Lower leg skin (tissue), 4 donors: Measurements from ENCODE around the gene VTI1A. TPM values are rescaled to one million over a fixed set of nuclear protein-coding genes. Genes with fewer than 3 reads are reported as not detected.

ENCODE experiments used
- DNase-seq, 2 donors: peaks; one replicate each; pipeline ENCODE4 v3.0.0-alpha.2; 2019; ENCODE audit warnings: low spot score in 2 of 2
- H3K4me3 ChIP-seq: fragments of 200-600 bp; sonication (generic); 2 replicates; pipeline ENCODE4 v1.5.1; 2017; ENCODE audit warnings: mild to moderate bottlenecking, low read depth; ENCODE audit not compliant: poor library complexity, severe bottlenecking
- POLR2A ChIP-seq, 2 donors: fragments of 450-650 bp; IDR thresholded peaks; one replicate each; pipeline ENCODE4 v1.6.1; 2016 to 2017; ENCODE audit warnings: antibody characterized with exemption in 2 of 2, mild to moderate bottlenecking in 1 of 2, moderate library complexity in 1 of 2
- WGBS, 2 donors: methylation state at CpG; one replicate each; pipeline ENCODE4 v1.1.5; 2018; 5-methylcytosine and 5-hydroxymethylcytosine counted together
- intact Hi-C: fragments of 100-400 bp; cut with DNase I; formaldehyde crosslinking; loops from one replicate; pipeline ENCODE4 v1.15.0; 2023; ENCODE audit warnings: low total_unique reads
- total RNA-seq, 4 donors: library from RNA; depleted of rRNA; stranded (reverse); fragments of >200 nt; gene quantifications; one replicate each; pipeline ENCODE4 v1.1.0, GENCODE V29; 2016
- TF ChIP-seq, protein P1 (sequence below), 3 donors: fragments of 450-650 bp; IDR thresholded peaks; one replicate each; pipeline ENCODE4 v1.5.1; 2016; ENCODE audit warnings: antibody characterized with exemption in 3 of 3, mild to moderate bottlenecking in 3 of 3, moderate library complexity in 2 of 3

The VTI1A gene
- total RNA-seq, 4 donors from 2014 or later, result 30.8 to 85.7 (median 35.6) TPM

- intact Hi-C loops, result no loop called here
- DNase-seq, result no peak
- TF ChIP-seq POLR2A (IDR thresholded peaks at IDR 0.05), result no peak
- TF ChIP-seq, protein P1, sequence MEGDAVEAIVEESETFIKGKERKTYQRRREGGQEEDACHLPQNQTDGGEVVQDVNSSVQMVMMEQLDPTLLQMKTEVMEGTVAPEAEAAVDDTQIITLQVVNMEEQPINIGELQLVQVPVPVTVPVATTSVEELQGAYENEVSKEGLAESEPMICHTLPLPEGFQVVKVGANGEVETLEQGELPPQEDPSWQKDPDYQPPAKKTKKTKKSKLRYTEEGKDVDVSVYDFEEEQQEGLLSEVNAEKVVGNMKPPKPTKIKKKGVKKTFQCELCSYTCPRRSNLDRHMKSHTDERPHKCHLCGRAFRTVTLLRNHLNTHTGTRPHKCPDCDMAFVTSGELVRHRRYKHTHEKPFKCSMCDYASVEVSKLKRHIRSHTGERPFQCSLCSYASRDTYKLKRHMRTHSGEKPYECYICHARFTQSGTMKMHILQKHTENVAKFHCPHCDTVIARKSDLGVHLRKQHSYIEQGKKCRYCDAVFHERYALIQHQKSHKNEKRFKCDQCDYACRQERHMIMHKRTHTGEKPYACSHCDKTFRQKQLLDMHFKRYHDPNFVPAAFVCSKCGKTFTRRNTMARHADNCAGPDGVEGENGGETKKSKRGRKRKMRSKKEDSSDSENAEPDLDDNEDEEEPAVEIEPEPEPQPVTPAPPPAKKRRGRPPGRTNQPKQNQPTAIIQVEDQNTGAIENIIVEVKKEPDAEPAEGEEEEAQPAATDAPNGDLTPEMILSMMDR (IDR thresholded peaks at IDR 0.05), result no peak
- no peak overlapping the region for H3K4me3 ChIP-seq
- WGBS, 2 donors, result 95 to 98% methylated on average over 12 of the region's 12 CpGs
Measured at GRCh38 chr10:112744181-112745096, 297.4 kb downstream of the VTI1A start.

DNA sequence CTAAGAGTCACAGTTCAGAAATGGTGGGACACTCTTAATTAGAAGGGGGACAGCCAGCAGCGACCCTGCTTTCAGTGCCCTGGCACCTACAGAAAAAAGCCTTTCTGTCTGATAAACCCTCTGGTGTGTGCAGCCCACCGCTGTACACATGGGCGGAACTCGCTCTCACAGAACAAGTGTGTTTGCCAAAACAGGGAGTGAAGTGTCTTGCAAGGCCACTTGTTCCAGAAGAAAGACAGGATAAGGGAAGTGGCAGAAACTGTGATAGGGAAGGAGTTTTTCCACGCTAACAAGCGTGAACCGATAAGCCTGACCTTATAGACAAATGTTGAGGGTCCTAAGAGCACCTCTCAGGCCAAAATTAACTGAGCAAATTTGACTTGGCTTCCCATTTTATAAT, 299.3 kb downstream of the VTI1A start:
- 89 to 92% methylated on average over 7 of the region's 7 CpGs for WGBS, 2 donors
- intact Hi-C loops, result no loop called here
- no peak for DNase-seq
- H3K4me3 ChIP-seq, result no peak overlapping the region
- TF ChIP-seq, protein P1 (IDR thresholded peaks at IDR 0.05), result no peak
- TF ChIP-seq POLR2A (IDR thresholded peaks at IDR 0.05), result no peak

DNA sequence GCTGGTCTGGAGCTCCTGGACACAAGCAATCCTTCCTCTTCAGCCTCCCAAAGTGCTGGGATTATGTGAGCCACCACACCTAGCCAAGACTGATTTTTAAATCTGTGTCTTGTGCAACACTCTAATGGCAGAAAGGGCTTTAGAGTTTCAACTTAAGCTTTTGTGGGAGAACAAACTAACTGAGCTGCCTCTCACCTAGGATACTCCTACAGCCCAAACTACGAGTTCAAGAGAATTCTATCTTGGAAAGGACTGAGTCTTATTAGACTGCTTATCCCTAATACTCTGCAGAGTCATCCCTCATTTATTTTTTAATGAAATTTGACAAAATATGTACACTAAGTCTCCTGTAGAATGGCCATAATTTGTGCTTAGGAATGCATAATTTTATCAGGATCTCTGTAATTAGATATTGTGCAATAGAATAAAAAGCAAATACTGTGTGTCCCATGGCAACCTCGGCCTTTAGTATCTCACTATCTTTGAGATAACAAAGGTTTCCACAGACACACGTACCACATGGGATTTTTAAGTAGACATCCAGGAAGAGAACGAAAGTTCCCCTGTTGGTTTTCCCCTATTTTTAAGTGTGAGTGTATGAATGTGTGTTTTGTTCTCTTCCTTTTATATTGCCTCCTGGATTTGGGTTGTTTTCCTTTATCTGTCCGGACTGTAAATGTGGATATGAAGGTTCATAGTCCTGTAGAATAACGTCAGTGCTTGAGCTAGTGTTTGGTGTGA, 303.6 kb downstream of the VTI1A start:
- WGBS, 2 donors, result 78 to 86% methylated on average over 6 of the region's 6 CpGs
- TF ChIP-seq, protein P1 (IDR thresholded peaks at IDR 0.05), result no peak
- no peak for TF ChIP-seq POLR2A (IDR thresholded peaks at IDR 0.05)
- DNase-seq, result no peak
- no peak overlapping the region for H3K4me3 ChIP-seq
- intact Hi-C loops, result no loop called here

DNA sequence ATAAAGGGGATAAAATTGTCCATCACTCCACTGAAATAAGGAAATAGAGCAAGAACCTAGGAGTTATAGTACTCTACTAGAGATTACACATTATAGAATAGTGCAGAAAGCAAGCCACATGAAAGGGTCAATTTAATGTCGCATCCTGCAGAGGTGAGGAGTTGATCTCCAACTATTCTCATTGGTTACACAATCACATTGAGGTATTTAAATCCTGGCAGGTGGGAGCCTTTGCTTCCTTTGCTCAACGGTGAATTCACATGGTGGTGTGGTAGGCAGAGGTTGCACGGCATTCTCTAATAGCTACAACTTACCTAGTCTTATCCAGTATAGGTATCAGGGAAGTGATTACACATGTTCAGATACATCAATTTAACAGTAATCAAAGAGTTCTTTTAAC, 304.6 kb downstream of the VTI1A start:
- no peak overlapping the region for H3K4me3 ChIP-seq
- intact Hi-C loops, result no loop called here
- TF ChIP-seq POLR2A (IDR thresholded peaks at IDR 0.05), result no peak
- TF ChIP-seq, protein P1 (IDR thresholded peaks at IDR 0.05), result no peak
- WGBS, 2 donors, result 91 to 96% methylated on average over 3 of the region's 3 CpGs
- DNase-seq, result no peak

- no peak overlapping the region for H3K4me3 ChIP-seq
- WGBS, 2 donors, result 84 to 92% methylated on average over 3 of the region's 3 CpGs
- intact Hi-C loops, result no loop called here
- TF ChIP-seq, protein P1 (IDR thresholded peaks at IDR 0.05), result no peak
- TF ChIP-seq POLR2A (IDR thresholded peaks at IDR 0.05), result no peak
- no peak for DNase-seq
Measured at GRCh38 chr10:112752288-112752687, 305.3 kb downstream of the VTI1A start.
